GM18498 (cell line): ENCODE results near the gene MLH3.

Experiments used
- ATAC-seq: cut with Tn5 transposase; IDR thresholded peaks from one replicate; pipeline ENCODE4 v1.9.1; 2021; ENCODE audit warnings: mild to moderate bottlenecking, moderate library complexity; ENCODE audit not compliant: unreplicated experiment

MLH3 gene

GRCh38 chr14:75067212-75067611, 15.9 kb upstream of the MLH3 start:
- no peak for ATAC-seq

GRCh38 chr14:75066691-75067090, 15.4 kb upstream of the MLH3 start:
- ATAC-seq, result no peak

GRCh38 chr14:75064205-75064567, 12.9 kb upstream of the MLH3 start:
- ATAC-seq, result peak; percentile 30

DNA sequence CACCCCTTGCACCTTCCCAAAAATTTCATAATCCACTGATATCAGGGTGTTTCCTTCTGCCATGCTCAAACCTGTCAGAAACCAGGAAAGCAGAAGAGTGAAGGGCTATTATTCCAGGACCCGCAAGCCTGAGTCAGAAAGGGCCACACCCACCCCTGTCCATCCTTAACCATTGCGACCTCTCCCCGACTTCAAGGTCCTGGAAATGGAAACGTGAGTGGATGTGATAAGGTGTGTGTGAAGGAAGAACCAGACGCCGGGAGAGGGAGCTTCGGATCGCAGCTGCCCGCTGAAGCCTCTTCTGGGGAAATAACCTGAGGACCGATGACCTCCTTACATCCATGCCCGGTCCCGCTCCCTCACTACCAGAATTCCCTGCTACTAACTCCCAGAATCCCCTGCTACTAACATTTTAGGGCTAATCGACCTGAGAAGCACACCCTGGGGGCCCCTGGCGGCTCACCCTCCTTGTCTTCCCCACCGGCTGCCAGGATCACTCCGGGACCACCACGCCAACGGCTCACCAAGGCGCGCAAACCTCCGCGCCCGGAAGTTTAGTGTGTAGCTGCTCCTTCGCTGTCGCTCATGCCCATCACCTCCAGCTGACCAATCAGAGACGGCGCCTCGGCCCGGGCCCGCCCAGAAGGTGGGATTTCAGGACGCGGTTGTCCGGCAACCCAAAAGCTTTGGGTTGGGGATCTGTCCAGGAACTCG, 12.4 kb upstream of the MLH3 start, which contains the start of gene ACYP1:
Gene ACYP1, minus strand, starts transcription at position 534 of the 714 bp plus-strand sequence. Its CDS starts 471 bp downstream, at position 63.
- peak; percentile 98 for ATAC-seq

DNA sequence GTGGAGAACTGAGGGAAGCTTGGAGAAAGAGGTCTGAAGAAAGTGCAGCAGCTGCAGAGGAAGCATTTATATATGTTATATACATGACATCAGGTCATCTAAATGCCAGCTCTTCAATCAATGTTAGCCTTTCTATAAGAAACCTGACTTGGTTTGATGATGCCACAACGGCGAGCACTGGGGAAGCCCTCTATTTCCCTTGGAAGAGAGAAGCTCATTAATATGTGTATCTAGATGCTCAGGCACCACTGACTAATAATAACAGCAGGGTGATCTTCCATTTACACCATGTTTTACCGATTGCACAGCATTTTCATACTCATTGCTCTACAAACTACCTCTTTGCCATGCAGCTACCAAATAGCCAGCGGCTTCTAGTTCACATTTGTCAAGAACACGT, 11.7 kb upstream of the MLH3 start:
- peak; percentile 9 for ATAC-seq

- ATAC-seq, result no peak
Measured at GRCh38 chr14:75060420-75060819, 9.2 kb upstream of the MLH3 start.

GRCh38 chr14:75059642-75060041, 8.4 kb upstream of the MLH3 start:
- ATAC-seq, result no peak

DNA sequence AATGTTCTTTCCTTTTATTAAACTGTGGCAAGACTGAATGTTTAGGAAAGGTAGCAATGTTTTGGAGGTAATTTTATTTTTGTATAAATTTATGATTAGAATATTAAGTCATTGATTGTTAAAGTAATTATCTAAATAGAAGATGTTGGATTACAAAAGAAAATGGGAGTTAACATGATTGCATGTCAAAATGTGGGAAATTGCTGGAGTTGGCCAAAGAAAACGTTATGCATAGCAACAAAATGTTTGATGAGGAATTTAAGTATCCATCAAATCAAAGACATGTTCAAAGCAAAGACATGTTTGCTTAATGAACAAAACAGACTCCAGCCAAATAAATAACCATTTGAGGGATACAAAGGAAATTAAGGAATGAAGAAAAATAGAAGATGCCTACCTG, 3.2 kb upstream of the MLH3 start:
- ATAC-seq, result no peak

DNA sequence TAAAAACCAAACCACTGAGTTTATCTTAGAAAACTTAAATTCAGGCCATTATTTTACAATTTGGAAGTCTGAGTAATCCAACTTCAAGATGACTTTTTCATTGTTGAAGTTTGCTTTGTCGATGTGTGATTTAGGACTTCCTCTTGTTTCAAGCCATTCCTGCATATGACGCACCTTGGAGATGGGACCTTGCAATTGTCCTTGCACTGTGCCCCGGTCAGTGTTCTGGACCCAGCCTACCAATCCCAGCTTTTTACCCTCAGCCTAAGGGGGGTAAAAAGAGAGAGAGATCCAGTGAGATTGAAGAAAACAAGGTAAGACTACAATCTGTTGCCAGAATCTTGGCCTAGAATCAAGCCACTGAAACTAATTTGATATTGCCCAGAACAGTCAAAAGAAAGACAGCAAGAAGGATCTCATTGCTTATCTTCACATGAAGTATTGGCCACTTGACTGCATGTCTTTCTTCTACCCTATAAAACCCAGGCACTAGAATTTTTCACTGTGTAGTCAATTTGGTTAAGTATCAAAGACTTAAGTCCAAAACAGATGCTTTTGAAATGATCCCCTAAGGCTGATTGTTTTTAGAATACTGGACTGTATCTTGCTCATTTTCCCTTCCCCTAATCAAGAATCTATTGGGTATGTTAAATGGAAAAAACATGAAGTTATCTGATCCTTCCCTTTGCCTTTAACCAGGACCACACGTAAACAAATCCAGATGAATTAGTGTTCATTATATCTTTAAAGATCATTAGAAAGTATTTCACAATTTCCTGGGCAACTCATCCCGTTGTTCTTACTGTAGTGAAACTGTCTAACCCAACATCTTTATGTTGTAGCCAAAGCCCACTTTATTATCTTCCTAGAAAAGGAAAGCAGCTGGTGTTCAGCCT, 2.4 kb upstream of the MLH3 start:
- ATAC-seq, result no peak

DNA sequence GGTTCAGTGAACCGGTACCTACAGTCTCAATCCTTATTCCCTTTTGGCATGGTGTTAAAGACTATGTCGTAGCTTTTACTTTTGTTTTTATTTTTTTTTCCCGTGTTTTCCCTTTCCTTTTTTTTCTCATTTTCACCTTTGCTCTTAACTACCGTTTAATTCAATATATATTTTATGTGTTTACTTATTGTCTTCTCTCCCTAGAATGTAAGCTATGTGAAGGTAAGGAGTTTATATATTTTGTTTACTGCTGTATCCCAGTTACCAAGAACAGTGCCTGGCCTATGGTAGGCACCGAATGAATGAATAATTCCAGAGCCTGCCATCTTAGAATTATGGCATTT, 261 bp upstream of the MLH3 start:
- no peak for ATAC-seq

DNA sequence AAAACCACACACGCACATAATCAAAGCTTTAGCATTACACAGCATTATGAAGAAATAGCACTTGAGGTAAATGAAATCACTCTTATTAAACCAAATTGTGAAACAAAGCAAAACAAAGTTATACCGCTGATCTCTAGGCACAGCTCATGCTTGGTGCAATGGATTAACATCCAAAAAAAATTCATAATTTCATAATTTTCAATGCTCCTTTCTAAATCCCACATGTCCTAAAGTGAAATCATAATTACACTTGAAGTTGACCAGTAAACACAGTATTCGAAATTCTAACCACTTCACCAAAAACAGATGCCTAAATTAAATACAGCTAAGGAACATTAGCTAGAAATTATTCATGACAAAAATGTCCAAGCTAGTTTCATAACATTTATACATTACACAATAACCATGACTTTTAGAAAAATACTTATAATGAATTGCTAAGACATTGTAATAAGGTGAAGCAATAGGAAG, 1.5 kb downstream of the MLH3 start:
- no peak for ATAC-seq

DNA sequence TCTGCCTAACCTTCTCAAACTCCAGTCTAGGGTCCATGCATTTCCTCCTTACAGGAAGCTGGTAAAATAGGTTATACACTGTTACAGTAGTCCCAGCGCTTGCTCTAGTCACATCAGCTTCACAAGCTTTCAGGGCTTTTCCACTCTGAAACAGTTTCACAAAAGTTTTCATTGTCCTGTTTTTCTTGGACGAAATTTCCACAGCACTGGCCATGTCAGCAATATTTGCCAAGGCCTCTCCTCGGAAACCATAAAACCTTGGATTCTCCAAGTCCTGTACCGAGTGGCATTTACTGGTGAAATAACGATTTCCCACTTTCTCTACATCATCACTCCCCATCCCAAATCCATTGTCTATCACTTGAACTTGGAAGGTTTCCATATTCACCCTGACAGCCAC, 2.1 kb downstream of the MLH3 start:
- no peak for ATAC-seq

- no peak for ATAC-seq
Measured at GRCh38 chr14:75048101-75048500, 3.2 kb downstream of the MLH3 start.

- no peak for ATAC-seq
Measured at GRCh38 chr14:75047506-75047905, 3.8 kb downstream of the MLH3 start.

GRCh38 chr14:75046899-75047298, 4.4 kb downstream of the MLH3 start:
- ATAC-seq, result no peak

DNA sequence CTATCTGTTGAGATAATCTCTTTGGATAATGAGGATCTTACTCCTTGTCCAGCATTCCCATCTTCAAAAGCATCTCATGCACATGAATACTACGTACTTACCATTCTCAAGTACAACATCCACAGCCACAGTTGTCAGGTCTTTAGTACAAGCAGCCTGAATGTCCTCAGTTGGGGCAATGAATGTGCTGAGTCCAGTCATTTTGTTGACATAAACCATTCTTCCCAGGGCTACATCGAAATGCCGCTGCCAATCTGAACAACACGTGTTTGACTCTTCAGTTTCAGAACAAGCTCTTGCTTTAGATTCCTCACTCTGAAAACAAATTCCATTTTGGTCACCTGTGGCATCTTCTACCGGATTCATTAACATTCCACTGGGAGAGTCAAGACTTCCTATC, 5.0 kb downstream of the MLH3 start:
- no peak for ATAC-seq

GRCh38 chr14:75044752-75045151, 6.5 kb downstream of the MLH3 start:
- ATAC-seq, result no peak

DNA sequence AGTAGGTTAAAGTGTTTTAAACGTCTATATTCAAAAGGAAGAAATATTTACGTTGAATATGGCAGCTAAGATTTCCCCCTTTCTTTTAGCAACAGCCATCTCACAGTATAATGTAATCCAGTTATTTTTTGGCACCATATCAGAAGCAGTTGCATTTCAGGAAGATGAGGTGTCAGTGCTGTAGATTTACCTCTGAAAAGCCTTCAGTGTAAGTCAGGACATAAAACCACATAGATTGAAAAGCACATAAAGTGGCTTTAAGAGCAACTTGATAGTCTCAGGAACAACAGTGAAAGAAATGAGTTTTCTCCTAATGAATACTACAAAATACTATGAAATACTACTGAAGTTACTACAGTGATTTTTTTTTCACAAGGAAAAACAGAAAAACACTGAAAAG, 6.9 kb downstream of the MLH3 start:
- ATAC-seq, result no peak

- ATAC-seq, result no peak
Measured at GRCh38 chr14:75042035-75042434, 9.2 kb downstream of the MLH3 start.

GRCh38 chr14:75041613-75042012, 9.7 kb downstream of the MLH3 start:
- ATAC-seq, result no peak

DNA sequence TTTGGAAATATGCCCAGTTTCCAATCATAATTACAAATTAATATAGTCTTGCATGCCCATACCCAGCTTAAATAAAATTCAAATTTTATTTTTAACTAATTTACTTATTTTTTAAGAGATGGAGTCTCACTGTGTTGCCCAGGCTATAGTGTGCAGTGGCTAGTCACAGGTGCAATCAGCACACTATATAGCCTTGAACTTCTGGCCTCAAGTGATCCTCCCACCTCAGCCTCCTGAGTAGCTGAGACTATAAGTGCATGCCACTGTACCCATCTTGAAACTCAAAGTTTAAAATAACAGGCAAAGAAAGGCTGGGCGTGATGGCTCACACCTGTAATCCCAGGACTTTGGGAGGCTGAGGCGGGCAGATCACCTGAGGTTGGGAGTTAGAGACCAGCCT, 10.3 kb downstream of the MLH3 start:
- no peak for ATAC-seq

DNA sequence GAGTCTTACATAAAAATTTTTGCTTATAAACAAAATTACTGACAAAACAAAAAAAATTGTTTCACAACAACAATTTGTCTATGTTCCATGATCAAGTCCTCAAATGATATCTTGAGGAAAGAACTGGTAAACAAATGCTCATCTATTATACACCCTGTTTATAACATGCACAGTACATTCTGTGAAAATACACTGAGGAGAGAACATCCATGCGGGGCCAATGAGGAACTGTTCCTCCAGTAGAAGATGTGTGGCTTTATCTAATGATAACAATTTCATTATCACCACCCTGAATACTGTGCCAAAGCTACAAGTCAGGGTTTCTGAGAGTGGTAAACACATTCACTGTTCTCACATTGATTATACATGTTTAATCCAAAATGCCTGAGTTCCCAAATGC, 10.8 kb downstream of the MLH3 start:
- ATAC-seq, result no peak
